ENCODE measurements around the gene MINDY4.

Gene MINDY4

DNA sequence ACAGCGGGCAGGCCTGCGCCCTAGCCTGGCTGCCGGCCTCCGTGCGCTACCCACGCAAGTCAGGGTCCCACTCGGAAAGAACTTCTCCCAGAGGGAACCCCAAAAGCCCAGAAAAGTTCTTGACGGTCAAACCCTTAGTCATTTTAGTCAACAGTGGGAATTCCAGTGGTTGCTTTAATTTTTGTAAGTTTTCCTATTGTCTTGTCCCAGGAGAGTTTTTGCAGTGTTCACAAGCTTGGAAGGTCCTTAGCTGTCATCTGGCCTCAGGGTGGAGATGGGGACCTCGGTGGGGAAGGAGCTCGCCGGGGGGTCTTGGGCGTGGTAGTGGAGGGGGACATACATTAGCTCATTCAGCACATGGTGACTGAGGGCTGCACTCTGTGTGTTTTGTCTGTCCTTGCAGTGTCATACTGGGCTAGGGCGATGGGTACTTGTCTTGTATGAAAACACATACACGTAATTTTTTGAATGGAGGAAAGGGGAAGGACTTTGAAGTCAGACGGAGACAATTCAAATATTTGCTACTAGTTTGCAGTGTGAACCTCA, 736 bp downstream of the MINDY4 start:
- DNase-seq: no peak

DNA sequence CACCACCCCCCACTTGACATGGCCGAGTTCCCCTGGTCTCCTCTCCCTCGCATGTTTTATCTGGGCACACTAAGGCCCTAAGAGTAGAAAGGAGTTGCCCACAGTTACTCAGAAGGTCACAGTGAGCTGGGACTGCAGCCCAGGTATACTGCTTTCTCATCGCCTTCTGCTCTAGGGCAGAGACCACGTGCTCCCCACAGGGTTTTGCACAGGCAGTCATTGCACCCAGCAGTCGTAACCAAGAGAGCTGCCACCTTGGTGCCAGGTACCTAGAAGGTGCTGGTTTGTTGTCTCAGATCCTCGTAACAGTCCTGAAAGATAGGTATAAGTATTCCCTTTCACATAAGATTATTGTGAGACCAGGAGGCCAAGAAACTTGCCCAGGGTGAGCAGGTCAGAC, 1.8 kb downstream of the MINDY4 start:
- DNase-seq: no peak

DNA sequence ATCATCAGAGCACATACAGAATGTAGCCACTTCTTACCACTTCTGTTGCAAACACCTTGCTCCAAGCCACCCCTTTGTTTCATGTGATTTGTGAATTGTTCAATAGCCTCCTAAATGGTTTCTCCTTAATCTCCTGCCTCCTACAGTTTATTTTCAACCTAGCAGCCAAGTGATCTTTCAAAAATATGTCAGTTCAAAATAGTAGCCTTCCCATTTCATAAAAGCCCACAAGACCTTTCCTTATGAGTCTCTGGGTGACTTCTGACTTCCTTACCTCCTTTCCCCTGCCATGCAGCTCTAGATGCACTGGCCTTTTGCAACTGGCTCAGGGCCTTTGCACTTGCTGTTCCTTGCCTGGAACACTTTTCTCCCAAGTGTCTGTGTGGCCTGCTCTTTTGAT, 4.8 kb downstream of the MINDY4 start:
- no peak for DNase-seq

DNA sequence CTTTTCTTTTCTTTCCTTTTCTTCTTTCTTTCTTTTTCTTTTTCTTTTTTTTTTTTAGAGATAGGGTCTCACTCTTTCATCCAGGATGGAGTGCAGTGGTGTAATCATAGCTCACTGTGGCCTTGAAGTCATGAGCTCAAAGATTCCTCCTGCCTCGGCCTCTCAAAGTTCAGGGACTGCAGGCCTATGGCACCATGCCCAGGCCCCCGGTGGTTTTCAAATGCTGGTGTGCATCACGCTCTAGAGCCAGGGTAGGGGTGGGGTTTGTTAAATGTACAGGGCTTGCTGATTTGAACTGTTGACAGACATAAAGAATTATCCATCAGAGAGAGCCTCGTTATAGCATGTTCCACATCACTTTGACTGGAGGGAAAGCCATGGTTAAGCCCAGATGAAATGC, 5.8 kb downstream of the MINDY4 start:
- DNase-seq: no peak

DNA sequence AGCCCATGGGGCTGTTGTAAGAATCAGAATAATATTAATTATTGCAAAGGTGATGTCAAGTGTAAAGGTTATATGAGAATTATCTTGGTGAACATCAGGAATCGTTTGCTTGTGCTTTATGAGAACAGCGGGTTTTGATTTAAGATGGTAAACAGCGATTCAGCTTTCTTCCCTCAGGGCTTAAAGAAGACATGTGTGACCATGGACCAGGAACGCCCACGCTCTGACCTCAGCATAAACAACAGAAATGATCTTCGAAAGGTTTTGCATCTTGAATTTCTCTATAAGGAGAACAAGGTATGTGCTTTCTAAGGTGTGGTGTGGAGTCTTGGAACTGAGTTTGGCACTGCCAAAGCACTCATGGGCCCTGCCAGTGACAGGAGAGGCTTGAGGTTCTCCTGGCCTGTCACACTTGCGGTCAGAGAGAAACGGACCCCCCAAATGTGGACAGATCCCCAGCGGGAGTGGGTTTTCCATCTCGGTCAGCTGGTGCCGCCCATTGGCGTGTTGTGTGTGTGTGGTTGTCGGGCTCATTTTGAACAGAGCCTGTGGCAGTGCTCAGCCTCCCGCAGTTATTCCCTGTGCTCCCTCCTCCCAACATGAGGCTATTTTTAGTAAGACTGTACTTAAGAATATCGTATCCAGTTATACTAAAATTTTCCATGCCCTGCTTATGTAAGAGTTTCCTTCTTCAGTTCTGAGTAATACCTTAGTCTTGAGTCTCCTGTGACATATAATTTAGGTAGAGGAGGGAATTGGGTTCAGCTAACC, 7.2 kb downstream of the MINDY4 start:
- DNase-seq: peak in 30 of 56 donors; percentile 2 to 60 (median 22)

DNA sequence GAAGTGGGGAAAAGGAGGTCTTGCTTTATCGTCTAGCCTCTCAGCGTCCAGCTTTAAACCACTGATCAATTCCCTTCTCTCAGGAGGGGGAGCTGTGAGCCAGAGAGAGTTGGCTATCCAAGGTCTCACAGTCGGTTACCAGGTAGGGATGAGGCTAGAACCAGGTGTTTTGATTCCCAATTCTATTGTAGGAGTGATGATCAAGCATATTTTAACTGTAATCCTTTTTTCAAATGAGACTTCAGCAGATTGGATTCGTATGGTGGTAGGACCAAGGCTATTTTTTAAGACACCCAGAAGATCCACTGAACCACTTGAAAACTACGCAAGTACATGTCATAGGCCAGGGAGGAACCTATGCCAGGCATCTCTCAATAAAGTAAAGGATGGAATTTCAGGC, 8.4 kb downstream of the MINDY4 start:
- no peak for DNase-seq

DNA sequence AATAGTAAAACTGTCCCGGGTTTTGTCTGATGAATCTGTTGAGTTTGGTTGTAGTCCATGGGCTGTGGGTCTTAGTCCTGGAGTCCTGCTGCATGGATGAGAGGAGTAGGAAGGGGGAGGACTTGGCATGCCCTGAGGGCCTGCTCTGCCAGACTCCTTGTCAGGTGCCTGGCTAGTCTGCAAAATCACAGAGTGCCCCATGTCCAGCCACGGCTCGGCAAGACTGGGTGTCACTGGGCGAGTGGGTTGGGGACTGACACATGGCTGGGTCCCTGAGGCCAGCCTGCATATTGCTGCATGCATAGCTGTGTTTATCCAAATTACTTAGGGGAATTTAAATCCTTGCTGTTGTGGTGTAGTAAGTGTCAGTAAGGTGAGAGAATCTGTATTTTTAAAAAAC, 9.7 kb downstream of the MINDY4 start:
- peak in 22 of 56 donors; percentile 3 to 49 (median 11) for DNase-seq

DNA sequence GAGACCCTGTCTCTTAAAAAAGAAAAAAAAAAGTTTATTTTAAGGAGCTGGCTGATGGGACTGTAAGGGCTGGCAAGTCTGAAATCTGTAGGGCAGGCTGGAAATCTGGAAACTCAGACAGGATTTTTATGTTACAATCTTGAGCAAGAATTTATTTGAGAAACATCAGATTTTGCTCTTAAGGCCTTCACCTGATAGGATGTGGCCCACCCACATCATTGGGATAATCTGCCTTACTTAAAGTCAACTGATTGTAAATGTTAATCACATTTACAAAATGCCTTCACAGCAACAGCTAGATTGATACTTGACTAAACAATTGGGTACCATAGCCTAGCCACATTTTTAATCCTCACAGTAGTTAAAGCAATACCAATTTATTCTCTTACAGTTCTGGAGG, 11.5 kb downstream of the MINDY4 start:
- no peak for DNase-seq

DNA sequence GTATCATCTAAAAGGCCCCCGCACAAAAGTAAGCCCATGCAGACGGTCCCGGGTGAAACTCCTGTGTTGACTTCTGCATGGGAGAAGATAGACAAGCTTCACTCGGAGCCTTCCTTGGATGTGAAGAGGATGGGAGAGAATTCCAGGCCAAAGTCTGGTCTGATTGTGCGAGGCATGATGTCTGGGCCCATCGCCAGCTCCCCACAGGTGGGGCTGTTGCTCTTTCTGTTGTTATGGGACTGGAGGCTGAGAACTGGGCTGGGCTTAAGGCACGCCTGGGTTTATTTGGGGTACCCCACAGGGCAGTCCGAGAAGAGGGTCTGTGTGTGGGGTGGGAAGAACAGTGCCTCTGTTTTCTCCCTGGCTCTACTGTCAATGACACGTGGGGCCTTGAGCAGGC, 14.6 kb downstream of the MINDY4 start:
- no peak for DNase-seq

DNA sequence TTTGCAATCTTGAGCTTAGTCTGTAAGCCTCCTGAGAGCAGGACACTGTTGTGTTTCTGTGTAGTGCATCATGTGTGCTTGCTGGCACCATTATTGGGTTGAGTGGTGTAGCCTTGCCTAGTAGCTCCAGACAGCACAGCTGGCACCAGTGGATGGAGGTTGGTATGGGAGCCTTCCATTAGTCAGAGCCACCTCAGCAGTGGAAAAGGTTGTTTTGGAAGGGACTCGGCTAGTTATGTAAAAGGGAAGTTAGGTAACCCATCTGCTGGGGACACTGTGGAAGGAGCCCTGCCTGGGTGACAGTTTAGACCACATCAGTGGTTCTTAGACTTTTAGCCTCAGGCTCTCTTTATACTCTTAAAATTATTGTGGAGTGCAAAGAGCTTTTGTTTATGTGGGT, 16.3 kb downstream of the MINDY4 start:
- DNase-seq: no peak

DNA sequence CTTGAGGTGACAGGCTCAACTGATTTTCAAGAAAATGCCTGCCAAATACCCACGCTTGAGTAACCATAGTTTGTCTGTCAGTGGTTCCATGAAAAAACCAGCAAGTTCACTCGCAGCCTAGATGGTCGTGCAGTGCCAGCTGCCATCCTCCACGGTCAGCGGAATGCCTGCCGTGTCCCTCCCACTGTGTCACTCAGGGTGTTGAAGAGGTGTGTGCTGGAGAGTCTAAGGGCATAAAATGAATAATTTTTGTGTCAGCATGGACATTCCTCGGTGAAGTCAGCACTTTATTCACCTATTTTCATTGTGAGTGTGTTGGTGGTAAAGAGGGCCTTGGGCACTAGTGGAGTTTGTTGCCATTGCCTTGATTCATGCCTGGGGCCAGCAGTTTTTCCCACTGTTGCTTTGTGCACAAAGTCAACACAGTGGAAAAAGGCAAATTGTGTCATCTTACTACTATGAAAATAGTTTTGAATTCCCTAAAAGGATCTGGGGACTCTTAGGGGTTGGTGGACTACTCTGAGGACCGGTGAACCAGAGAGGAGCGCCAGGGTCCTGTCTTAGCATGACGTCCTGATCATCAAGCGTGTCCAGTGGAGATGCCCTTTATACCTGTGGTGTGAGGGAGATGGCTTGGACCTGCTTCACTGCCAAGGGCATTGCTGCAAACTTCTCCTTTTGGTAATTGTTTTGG, 17.6 kb downstream of the MINDY4 start:
- peak in 2 of 56 donors; percentile 6 to 7 for DNase-seq

DNA sequence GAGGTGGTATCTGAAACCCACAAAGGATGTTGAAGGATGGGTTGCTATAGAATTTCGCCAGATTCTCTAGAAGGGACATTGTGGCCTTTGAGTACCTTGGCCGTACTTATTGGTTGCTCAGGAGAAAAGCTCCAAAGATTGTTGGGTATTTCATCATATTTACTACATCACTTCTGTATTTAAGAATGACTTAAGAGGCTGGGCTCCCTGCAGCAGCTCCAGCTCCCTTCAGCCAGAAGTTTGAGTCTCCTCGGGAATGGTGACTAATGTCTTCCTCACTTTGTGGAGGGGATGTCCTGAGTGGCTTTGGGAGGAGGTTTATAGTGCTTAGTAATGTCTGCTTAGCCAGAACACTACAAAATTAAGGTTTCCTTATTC, 18.1 kb downstream of the MINDY4 start:
- no peak for DNase-seq

DNA sequence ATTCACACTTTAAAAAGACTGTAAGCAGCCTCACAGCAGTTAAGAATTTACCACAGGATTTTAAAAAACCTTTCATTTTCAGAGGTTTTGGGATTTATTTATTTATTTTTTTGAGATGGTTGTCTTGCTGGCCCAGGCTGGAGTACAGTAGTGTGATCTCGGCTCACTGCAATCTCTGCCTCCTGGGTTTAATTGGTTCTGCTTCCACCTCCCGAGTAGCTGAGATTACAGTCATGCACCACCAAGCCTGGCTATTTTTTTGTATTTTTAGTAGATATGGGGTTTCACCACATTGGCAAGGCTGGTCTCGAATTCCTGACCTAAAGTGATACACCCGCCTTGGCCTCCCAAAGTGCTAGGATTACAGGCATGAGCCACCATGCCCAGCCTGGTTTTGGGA, 19.1 kb downstream of the MINDY4 start:
- no peak for DNase-seq

DNA sequence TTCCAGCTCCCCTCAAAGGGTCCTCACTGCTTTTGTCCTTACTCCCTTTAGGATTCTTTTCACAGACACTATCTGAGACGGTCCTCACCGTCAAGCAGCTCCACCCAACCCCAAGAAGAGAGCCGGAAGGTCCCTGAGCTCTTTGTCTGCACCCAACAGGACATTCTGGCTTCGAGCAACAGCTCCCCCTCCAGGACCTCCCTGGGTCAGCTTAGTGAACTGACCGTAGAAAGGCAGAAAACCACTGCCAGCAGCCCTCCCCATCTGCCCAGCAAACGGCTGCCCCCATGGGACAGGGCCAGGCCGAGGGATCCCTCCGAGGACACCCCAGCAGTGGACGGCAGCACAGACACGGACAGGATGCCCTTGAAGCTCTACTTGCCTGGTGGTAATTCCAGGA, 19.9 kb downstream of the MINDY4 start:
- DNase-seq: no peak

DNA sequence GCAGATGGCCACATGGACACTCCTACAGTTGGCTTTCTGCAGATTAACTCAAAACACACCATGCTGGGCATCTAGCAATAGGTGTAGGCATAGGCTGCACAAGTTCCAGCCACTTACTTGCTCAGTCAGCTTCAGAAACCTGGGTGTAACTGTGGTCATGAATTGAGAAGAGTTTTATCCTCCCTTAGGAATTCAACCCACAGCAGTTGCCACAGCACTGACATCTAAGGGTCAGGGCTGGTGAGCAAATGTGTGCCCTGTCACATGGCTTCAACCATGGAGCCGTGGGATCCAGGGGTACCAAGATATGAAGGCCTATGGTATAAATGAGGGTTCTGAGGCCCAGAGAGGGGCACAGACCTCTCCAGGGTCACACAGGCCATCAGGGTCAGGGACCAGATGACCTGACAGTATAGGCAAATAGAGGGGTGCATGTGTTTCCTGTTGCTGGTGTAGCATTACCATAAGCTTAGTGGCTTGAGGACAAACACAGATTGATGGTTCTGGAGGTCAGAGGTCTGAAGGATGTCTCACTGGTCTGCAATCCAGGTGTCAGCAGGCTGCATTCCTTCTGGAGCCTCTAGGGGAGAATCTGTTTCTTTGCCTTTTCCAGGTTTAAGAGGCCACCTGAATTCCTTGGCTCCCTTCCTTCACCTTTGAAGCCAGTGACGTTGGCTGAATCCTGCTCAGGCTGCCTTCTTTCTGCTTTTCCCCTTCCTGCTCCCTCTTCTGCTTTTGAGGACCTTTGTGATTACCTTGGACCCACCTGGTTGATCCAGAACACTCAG, 24.1 kb downstream of the MINDY4 start:
- no peak for DNase-seq

DNA sequence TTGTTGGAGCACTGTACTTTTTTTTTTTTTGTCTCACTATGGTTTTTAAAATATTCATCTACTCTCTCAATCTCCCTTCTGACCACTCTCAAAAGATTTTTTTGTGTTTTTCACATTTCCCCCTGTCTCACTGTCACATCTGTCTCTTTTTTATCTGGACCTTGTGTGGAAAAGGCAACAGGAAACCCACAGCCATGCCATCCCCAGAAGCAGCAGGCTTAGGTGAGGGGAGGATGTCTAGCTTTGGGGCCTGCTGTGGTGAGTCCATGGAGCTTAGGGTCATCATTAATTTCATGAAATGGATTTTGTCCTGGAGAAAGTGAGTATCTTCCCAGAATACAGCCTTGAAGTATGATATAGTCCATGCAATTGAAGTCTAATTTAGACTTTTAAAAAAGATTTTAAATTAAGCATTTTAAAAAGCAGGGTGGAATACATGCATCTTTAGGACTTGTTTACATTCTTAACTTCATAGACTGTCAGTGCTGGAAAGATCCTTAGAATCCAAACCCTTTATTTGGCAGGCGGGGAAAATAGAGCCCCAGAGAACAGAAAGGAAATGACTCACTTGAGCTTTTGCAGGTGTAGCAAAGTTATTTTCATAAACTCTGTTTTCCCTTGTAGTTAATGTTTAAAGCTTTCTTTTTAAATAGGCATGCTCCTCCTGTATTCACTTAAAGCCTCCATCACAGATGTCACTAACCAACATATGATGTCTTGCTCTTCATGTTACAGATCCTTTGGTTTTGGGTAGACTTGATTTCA, 25.1 kb downstream of the MINDY4 start:
- no peak for DNase-seq

DNA sequence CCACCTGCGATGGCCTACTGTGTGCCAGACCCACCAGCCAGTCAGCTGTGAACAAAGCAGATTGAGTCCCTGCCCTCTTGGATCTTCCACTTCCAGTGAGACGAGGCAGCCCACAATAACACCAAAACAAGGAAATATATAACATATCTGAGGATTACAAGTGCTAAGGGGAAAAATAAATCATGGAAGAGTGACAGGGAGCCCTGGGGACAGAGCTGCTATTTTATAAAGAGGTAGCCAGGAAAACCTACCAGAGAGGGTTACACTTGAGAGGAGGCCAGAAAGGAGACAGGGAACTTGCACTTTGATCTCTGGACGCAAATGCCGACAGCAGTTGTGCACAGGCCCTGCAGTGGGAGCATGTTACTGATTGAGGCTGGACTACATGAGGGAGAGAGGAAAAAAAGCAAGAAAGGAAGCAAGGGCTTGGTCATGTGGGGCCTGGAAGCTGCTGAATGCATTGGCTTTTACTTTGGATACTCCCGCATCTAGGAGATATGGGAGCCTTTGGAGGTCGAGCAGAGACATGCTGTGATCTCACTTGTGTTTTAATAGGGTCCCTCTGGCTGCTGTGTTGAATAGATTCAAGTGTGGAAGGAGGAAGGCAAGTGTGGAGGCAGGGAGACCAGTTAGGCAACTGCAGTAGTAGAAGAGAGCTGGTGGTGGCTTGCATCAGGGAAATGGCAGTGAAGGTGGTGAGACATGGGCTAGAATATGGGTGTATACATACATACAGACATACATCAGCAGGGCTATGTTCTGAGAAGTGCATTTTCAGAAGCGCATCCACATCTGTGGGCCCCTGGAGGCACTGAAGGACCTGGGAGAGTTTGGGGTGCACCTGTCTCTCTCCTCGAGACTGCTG, 26.2 kb downstream of the MINDY4 start:
- DNase-seq: no peak

DNA sequence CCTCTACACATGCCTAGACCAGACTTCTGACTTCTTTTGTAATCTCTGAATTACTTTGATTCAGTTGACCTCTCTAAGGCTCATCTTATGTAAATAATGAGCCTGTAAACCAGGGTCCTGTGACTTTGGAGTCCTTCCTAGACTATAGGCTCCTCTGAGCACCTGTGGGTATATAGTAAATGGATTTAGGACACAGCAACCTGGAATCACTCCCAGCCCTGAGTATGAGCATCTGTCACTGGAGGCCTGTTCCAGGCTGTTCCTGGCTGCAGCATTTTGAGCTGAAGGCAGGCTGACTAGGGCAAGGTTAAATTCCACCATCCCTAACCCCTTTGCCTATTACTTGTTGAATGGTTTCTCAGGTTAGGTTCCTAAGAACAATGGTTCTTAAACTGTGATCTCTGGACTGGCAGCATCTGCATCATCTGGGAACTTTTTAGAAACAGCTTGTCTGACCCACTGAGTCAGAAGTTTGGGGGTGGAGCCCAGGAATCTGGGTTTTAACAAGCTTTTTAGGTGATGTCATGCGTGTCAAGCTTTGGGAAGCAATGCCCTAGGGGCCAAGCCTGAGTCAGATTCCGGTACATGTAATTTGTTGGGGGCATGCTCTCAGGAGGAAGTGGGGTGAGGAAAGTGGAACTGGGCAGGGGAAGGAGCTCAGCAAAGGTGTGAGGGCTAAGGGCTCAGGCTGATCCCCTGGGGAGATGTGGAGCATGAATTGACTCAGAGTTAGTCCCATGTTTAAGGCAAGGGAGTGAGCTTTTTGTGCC, 28.2 kb downstream of the MINDY4 start:
- DNase-seq: no peak

DNA sequence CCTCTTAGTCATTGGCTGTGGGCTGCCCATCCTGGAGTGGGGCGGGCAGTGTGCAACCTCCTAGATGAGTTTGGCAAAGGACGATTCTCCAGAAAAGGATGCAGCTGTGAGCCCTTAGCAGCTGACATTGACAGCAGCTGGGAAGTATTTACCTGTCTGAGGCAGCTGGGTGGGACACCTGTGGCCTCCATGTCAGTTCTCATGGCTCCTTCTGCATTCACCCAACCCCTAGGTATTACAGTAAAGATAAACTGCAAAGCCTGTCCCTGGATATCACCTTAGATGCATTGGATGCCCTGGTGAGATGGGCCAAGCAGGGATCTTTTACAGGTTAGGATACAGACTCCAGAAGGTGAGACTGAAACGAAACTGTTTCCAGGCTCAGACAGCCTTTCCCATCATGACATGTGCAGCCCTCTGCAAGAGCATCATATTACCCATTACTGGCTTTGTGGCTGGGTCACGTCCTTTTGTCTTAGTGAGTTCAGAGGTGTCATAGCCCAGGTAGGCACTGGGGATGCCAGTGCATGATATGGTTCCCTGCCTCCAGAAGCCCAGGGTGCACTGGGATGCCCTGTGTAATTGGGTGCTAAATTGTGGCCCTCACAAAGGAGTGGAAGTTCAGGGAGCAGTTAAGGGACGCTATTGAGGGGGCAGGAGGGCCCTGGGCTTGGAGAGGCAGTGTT, 28.9 kb downstream of the MINDY4 start:
- no peak for DNase-seq

Measured in nucleus accumbens (tissue), 56 donors.